WTC11 (cell line): ENCODE data around the gene CLDN3. TPM values are rescaled to one million over a fixed set of nuclear protein-coding genes. Genes with fewer than 3 reads are reported as not detected.

ENCODE experiments used
- ATAC-seq: fragments of 200-7000 bp; cut with Tn5 transposase; 2 replicates; pipeline ENCODE4 v1.10.0; 2021; ENCODE audit warnings: mild to moderate bottlenecking, moderate library complexity
- CTCF ChIA-PET: fragments of 300-600 bp; sonication (Branson Sonifier 250); formaldehyde crosslinking; loops from one replicate; lab custom pipeline; 2021; ENCODE audit warnings: antibody characterized with exemption; lab: Charles Lee
- POLR2A ChIA-PET: fragments of 350-600 bp; sonication (Branson Sonifier 250); formaldehyde crosslinking; loops from one replicate; lab custom pipeline; 2021; ENCODE audit warnings: antibody characterized with exemption; lab: Charles Lee
- DNase-seq: peaks from one replicate; pipeline ENCODE4 v3.0.0; 2021; ENCODE audit warnings: low spot score
- H3K27ac Mint-ChIP-seq: 2 replicates; pipeline ENCODE4 v1.8.0; 2021; ENCODE audit warnings: mixed read lengths
- H3K27me3 Mint-ChIP-seq: 2 replicates; pipeline ENCODE4 v1.8.0; 2021; ENCODE audit warnings: low read depth, mild to moderate bottlenecking, moderate library complexity, mixed read lengths
- H3K36me3 Mint-ChIP-seq: 2 replicates; pipeline ENCODE4 v1.8.0; 2021; ENCODE audit warnings: mixed read lengths
- H3K4me1 Mint-ChIP-seq: 2 replicates; pipeline ENCODE4 v1.8.0; 2022; ENCODE audit warnings: mixed read lengths
- H3K4me3 Mint-ChIP-seq: 2 replicates; pipeline ENCODE4 v1.8.0; 2021; ENCODE audit warnings: mild to moderate bottlenecking, moderate library complexity, mixed read lengths
- H3K9me3 Mint-ChIP-seq: 2 replicates; pipeline ENCODE4 v1.8.0; 2021; ENCODE audit warnings: mixed read lengths
- CREB1 ChIP-seq: sonication (generic); formaldehyde crosslinking; IDR thresholded peaks from 2 replicates; pipeline ENCODE4 v1.8.0; 2023; ENCODE audit warnings: mild to moderate bottlenecking, missing genetic modification reagents
- CTCF ChIP-seq: fragments of 200-600 bp; IDR thresholded peaks from 2 replicates; pipeline ENCODE4 v1.8.0; 2022; ENCODE audit warnings: antibody characterized with exemption
- EMX1 ChIP-seq: fragments of 250-450 bp; sonication (Bioruptor Pico); IDR thresholded peaks from 2 replicates; pipeline ENCODE4 v1.8.0; 2021; ENCODE audit warnings: mild to moderate bottlenecking
- FOXK1 ChIP-seq: sonication (generic); formaldehyde crosslinking; IDR thresholded peaks from 2 replicates; pipeline ENCODE4 v1.8.0; 2022; ENCODE audit warnings: mild to moderate bottlenecking, moderate library complexity, missing genetic modification reagents
- IRF2 ChIP-seq: sonication (generic); formaldehyde crosslinking; IDR thresholded peaks from 2 replicates; pipeline ENCODE4 v1.8.0; 2022; ENCODE audit warnings: low read depth, missing genetic modification reagents, borderline replicate concordance
- KAT7 ChIP-seq: sonication (generic); formaldehyde crosslinking; IDR thresholded peaks from 2 replicates; pipeline ENCODE4 v1.8.1; 2023; ENCODE audit warnings: missing genetic modification reagents, mild to moderate bottlenecking, borderline replicate concordance
- NFATC4 ChIP-seq: fragments of 250-450 bp; sonication (Bioruptor Pico); IDR thresholded peaks from 2 replicates; pipeline ENCODE4 v1.9.0; 2021; ENCODE audit warnings: mild to moderate bottlenecking
- NR1H2 ChIP-seq: sonication (generic); formaldehyde crosslinking; IDR thresholded peaks from 2 replicates; pipeline ENCODE4 v1.9.0; 2021; ENCODE audit warnings: mild to moderate bottlenecking, moderate library complexity, missing genetic modification reagents
- NR3C1 ChIP-seq: sonication (generic); formaldehyde crosslinking; conservative IDR thresholded peaks from 2 replicates; pipeline ENCODE4 v1.8.1; 2023; ENCODE audit warnings: low read depth, mild to moderate bottlenecking, missing genetic modification reagents
- ZNF138 ChIP-seq: sonication (generic); formaldehyde crosslinking; conservative IDR thresholded peaks from 2 replicates; pipeline ENCODE4 v1.8.1; 2022; ENCODE audit warnings: mild to moderate bottlenecking, moderate library complexity, missing genetic modification reagents
- ZNF219 ChIP-seq: sonication (generic); formaldehyde crosslinking; IDR thresholded peaks from 2 replicates; pipeline ENCODE4 v1.8.0; 2023; ENCODE audit warnings: missing genetic modification reagents, mild to moderate bottlenecking, borderline replicate concordance
- ZNF671 ChIP-seq: fragments of 250-450 bp; sonication (Bioruptor Pico); IDR thresholded peaks from 2 replicates; pipeline ENCODE4 v1.8.0; 2021; ENCODE audit warnings: mild to moderate bottlenecking
- total RNA-seq: library from RNA; stranded (reverse); gene quantifications from 3 replicates; pipeline ENCODE4 v1.2.3, GENCODE V29; 2021
- TF ChIP-seq, protein P1 (sequence below): sonication (generic); formaldehyde crosslinking; IDR thresholded peaks from 2 replicates; pipeline ENCODE4 v1.8.0; 2023; ENCODE audit warnings: missing genetic modification reagents
- TF ChIP-seq, protein P2 (sequence below): fragments of 250-450 bp; sonication (Bioruptor Pico); conservative IDR thresholded peaks from 2 replicates; pipeline ENCODE4 v1.9.0; 2021; ENCODE audit warnings: mild to moderate bottlenecking
- TF ChIP-seq, protein P3 (sequence below): sonication (generic); formaldehyde crosslinking; IDR thresholded peaks from 2 replicates; pipeline ENCODE4 v1.8.0; 2022; ENCODE audit warnings: missing genetic modification reagents
- TF ChIP-seq, protein P4 (sequence below): sonication (generic); formaldehyde crosslinking; IDR thresholded peaks from 2 replicates; pipeline ENCODE4 v1.8.0; 2022; ENCODE audit warnings: mild to moderate bottlenecking, missing genetic modification reagents

Gene CLDN3
- total RNA-seq, 1 experiment from 2014 or later, result 20.7 TPM

GRCh38 chr7:73726083-73726466 is 44.0 kb downstream of the CLDN3 start:
- Mint-ChIP-seq H3K4me3 (no peak overlapping the region), H3K9me3 (no peaks in the 10 kb centered on the region), H3K27ac (no peak overlapping the region), H3K36me3 (no peaks in the 10 kb centered on the region), H3K27me3 (peaks cover 15% of the 10 kb centered on the region), H3K4me1 (peaks cover 13% of the 10 kb centered on the region)
- ChIA-PET POLR2A (interaction anchor here (1.0 kb wide), 1 partner anchor 12 kb away, joined by 4 read pairs; the partner anchor contains the start of gene ABHD11), CTCF (interaction anchor here (0.8 to 2.4 kb wide), 24 partner anchors 9 to 253 kb away, joined by 3 to 113 read pairs (median 6); partner anchors contain the start of genes BCL7B, MLXIPL and TBL2)
- DNase-seq (no peak), ATAC-seq (peak; percentile 8; the same call in 1 of the 2 replicates)
- TF ChIP-seq, protein P1, sequence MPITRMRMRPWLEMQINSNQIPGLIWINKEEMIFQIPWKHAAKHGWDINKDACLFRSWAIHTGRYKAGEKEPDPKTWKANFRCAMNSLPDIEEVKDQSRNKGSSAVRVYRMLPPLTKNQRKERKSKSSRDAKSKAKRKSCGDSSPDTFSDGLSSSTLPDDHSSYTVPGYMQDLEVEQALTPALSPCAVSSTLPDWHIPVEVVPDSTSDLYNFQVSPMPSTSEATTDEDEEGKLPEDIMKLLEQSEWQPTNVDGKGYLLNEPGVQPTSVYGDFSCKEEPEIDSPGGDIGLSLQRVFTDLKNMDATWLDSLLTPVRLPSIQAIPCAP (CRISPR knock-in tag), result no peak
- no peak; the same call in 1 of the 2 replicates for TF ChIP-seq CTCF

- no peak overlapping the region for H3K4me3 Mint-ChIP-seq
- ChIA-PET POLR2A (no interaction called here), CTCF (interaction anchor here (0.7 kb wide), 1 partner anchor 56 kb away, joined by 3 read pairs; the partner anchor contains the start of gene VPS37D)
- H3K4me1 Mint-ChIP-seq, result peaks cover 9% of the 10 kb centered on the region
- peaks cover 29% of the 10 kb centered on the region for H3K27me3 Mint-ChIP-seq
- H3K27ac Mint-ChIP-seq, result no peak overlapping the region
- no peaks in the 10 kb centered on the region for H3K36me3 Mint-ChIP-seq
- H3K9me3 Mint-ChIP-seq, result no peaks in the 10 kb centered on the region
- DNase-seq (no peak), ATAC-seq (no peak)
- TF ChIP-seq NR1H2 (CRISPR knock-in tag) (no peak), EMX1 (no peak), NFATC4 (CRISPR knock-in tag) (no peak), NR3C1 (no peak), FOXK1 (CRISPR knock-in tag) (no peak), CTCF (no peak), CREB1 (CRISPR knock-in tag) (no peak), ZNF138 (CRISPR knock-in tag) (no peak), ZNF671 (CRISPR knock-in tag) (no peak), KAT7 (CRISPR knock-in tag) (no peak), IRF2 (CRISPR knock-in tag) (no peak), ZNF219 (no peak)
- TF ChIP-seq, protein P2, sequence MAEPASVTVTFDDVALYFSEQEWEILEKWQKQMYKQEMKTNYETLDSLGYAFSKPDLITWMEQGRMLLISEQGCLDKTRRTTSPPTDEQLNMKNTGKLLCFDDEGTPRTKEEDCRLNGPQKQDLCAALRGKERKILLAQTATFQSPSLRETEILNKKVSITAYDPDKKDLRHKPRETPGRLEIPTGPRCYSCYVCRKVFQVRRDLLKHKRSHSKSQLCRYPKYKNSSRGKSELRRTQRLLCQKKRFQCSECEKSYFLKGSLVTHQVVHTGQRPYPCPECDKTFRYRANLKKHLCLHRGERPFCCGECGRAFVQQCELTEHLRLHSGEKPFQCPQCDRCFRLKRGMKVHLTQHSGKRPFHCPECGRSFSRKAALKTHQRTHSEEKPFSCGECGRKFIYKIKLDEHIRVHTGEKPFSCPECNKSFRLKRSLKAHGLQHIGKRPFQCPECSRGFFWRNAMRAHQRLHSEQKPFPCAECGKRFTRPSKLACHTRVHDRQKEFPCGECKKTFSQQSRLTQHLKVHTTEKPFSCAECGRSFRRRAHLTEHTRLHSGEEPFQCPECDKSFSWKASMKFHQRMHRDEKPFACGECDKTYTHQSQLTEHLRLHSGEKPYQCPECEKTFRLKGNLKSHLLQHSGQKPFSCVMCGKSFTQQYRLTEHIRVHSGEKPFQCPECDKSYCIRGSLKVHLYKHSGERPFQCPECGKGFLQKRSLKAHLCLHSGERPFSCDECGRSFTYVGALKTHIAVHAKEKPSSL, result no peak
- TF ChIP-seq, protein P3, sequence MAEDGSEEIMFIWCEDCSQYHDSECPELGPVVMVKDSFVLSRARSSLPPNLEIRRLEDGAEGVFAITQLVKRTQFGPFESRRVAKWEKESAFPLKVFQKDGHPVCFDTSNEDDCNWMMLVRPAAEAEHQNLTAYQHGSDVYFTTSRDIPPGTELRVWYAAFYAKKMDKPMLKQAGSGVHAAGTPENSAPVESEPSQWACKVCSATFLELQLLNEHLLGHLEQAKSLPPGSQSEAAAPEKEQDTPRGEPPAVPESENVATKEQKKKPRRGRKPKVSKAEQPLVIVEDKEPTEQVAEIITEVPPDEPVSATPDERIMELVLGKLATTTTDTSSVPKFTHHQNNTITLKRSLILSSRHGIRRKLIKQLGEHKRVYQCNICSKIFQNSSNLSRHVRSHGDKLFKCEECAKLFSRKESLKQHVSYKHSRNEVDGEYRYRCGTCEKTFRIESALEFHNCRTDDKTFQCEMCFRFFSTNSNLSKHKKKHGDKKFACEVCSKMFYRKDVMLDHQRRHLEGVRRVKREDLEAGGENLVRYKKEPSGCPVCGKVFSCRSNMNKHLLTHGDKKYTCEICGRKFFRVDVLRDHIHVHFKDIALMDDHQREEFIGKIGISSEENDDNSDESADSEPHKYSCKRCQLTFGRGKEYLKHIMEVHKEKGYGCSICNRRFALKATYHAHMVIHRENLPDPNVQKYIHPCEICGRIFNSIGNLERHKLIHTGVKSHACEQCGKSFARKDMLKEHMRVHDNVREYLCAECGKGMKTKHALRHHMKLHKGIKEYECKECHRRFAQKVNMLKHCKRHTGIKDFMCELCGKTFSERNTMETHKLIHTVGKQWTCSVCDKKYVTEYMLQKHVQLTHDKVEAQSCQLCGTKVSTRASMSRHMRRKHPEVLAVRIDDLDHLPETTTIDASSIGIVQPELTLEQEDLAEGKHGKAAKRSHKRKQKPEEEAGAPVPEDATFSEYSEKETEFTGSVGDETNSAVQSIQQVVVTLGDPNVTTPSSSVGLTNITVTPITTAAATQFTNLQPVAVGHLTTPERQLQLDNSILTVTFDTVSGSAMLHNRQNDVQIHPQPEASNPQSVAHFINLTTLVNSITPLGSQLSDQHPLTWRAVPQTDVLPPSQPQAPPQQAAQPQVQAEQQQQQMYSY (CRISPR knock-in tag), result no peak
- TF ChIP-seq, protein P4, sequence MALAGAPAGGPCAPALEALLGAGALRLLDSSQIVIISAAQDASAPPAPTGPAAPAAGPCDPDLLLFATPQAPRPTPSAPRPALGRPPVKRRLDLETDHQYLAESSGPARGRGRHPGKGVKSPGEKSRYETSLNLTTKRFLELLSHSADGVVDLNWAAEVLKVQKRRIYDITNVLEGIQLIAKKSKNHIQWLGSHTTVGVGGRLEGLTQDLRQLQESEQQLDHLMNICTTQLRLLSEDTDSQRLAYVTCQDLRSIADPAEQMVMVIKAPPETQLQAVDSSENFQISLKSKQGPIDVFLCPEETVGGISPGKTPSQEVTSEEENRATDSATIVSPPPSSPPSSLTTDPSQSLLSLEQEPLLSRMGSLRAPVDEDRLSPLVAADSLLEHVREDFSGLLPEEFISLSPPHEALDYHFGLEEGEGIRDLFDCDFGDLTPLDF (CRISPR knock-in tag), result no peak
Observed at GRCh38 chr7:73723813-73724212, 46.3 kb downstream of the CLDN3 start.
